Measurements from ENCODE around the gene P2RY14.
"Not testable (repeated sequence)": the region's sequence is repeated elsewhere in the genome, so short reads cannot be mapped to it uniquely, and the experiment has no call there.

Gene P2RY14

DNA sequence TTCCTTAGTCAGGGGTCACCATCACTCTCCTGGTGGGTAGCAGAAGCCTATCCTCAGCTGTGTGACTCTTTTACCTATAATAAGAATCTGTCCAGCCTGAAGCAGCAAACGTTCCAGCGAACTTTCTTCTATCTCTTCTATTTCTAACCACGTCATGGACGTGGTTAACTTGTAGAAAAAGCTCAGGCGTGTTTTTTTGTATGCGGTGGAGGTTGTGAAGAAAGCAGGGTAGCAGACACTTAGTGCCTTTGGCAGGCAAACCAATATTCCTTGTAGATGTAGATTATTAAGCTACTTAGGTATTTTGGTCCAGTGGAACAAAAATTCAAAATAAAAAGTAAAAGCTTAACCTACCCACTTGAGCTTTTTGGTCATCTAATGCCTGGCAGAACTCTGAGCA, 43.5 kb downstream of the P2RY14 start:
- H3K27ac ChIP-seq = no peak overlapping the region
- no peak for TF ChIP-seq ZFX (IDR thresholded peaks at IDR 0.05)
- TF ChIP-seq, protein P1, sequence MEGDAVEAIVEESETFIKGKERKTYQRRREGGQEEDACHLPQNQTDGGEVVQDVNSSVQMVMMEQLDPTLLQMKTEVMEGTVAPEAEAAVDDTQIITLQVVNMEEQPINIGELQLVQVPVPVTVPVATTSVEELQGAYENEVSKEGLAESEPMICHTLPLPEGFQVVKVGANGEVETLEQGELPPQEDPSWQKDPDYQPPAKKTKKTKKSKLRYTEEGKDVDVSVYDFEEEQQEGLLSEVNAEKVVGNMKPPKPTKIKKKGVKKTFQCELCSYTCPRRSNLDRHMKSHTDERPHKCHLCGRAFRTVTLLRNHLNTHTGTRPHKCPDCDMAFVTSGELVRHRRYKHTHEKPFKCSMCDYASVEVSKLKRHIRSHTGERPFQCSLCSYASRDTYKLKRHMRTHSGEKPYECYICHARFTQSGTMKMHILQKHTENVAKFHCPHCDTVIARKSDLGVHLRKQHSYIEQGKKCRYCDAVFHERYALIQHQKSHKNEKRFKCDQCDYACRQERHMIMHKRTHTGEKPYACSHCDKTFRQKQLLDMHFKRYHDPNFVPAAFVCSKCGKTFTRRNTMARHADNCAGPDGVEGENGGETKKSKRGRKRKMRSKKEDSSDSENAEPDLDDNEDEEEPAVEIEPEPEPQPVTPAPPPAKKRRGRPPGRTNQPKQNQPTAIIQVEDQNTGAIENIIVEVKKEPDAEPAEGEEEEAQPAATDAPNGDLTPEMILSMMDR (conservative IDR thresholded peaks at IDR 0.05) = no peak

DNA sequence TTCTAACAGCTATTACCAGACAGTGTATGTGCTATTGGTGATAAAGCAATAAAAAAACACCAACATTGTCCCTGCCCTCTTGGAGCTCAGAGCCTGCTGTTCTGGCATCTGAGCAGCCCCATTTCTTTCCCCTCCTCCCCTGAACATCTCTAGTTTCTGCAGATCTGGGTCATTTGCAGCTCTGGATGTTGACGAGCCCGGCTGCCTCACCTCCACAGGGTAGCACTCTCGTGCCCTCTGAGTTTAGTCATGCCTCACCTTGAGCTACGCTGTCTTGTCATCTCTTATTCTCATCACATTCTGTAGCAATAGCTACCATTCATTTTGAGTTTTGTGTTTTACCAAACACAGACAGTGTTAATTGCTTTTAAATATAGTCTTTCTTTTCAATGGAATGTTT, 45.4 kb downstream of the P2RY14 start:
- TF ChIP-seq, protein P1 (conservative IDR thresholded peaks at IDR 0.05) = no peak
- no peak for TF ChIP-seq ZFX (IDR thresholded peaks at IDR 0.05)
- H3K27ac ChIP-seq = no peak overlapping the region

DNA sequence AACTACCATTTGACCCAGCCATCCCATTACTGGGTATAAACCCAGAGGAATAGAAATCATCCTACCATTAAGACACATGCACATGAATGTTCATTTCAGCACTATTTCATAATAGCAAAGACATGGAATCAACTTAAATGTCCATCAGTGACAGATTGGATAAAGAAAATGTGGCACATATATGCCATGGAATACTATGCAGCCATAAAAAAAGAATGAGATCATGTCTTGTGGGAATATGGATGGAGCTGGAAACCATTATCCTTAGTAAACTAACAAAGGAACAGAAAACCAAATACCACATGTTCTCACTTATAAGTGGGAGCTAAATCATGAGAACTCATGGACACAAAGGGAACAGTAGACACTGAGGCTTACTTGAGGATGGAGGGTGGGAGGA, 45.9 kb downstream of the P2RY14 start:
- not testable (repeated sequence) for H3K27ac ChIP-seq

DNA sequence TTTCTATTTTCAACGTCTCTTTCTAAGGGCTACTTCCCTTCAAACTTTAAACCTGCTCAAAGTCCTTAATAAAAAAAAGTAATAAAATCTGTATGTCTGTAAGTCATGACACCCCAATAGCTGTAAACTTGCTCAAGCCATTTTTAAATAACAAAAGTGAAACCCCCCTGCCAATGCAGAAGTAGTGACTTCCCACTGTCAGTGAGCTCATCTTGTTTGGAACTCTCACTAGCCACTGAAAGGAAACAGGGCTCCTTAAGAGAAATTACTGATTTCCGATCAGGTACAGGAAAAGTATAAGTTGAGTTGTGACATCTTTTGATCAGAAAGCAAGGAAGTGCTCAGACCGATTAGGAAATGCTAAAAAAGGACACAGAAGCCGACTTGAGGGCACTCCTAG, 47.7 kb downstream of the P2RY14 start:
- H3K27ac ChIP-seq = no peak overlapping the region
- TF ChIP-seq ZFX (IDR thresholded peaks at IDR 0.05) = no peak
- TF ChIP-seq, protein P1 (conservative IDR thresholded peaks at IDR 0.05) = no peak

DNA sequence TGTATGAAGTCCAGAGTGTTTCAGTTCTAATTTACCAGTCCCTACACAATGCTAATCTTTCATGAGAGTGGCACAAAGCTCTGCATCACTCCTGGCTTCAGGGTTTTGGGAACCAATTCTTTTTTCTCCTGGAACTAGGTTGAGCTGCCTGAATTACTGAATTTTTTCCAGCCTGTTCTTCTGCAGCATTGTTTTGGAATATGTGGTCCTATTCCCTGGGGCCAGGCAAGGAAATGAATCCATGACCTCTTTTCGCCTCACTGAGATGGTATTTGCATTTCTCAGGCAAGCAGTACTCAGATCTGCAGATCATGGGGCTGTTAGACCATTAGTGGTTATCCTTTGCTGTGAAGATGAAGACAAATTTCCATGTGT, 49.7 kb downstream of the P2RY14 start:
- TF ChIP-seq ZFX (IDR thresholded peaks at IDR 0.05) = no peak
- TF ChIP-seq, protein P1 (conservative IDR thresholded peaks at IDR 0.05) = no peak
- no peak overlapping the region for H3K27ac ChIP-seq

DNA sequence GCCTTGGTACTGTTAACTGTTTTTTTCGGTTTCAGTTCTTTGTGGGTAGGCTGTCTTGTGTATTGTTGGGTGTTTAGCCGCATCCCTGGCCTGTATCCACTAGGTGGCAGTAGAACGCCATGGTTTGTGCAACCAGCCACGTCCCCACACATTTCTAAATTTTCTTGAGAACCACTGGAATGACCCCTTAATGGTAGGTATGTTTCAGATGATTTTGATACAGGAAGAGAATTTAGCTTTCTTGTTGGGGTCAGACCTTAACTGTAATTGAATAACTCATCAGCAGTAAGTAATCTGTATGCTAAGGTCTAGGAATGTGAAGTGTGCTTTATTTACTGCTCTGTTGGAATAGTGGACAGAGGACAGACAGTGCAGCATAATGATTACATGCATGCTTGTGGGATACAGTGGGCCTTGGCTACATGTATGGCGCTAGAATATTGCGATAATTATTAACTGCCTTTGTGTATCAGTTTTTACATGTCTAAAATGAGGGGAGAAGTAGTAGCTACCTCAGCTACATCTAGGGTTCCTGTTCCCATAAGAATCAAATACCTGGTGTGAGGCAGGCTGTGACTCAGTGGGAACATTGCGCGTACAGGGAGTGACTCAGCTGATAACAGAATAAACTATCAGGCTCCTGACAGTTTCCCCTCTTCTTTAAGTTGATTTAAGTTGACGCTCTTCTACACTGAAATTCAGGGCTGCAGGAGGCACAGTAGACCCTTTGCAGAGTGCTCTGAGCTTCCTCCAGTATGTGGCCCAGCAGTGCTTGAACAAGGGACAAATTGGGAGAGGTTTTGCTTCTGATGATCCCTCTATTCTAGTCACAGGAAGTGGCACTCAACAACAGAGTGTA, 50.3 kb downstream of the P2RY14 start:
- no peak overlapping the region for H3K27ac ChIP-seq
- TF ChIP-seq ZFX (IDR thresholded peaks at IDR 0.05) = no peak
- TF ChIP-seq, protein P1 (conservative IDR thresholded peaks at IDR 0.05) = peak; percentile 98

DNA sequence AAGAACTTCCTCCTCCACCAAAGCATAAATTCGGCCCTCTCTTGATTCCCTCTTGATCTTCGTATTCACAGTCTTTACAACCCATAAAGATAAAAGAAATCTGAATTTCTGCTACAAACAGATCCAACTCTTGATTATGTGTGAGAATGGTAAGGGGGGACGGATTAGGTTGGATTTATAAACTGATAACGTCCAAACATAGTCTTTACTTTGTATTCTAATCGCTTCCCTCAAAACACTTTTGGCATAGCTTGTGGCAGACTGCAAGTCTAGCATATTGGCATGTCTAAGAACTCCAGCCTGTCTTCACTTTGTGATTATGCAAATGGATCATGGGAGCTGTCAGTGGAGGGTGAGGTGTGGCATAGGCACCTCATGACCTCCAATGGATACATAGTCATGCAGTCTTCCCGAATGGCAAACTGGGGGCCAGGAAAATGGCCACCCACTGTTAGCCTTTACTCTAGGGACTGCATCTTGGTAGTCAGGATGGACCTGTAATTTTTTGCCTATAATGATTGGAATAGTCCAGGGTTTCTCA, 51.0 kb downstream of the P2RY14 start:
- H3K27ac ChIP-seq = no peak overlapping the region
- no peak for TF ChIP-seq ZFX (IDR thresholded peaks at IDR 0.05)
- TF ChIP-seq, protein P1 (conservative IDR thresholded peaks at IDR 0.05) = no peak

DNA sequence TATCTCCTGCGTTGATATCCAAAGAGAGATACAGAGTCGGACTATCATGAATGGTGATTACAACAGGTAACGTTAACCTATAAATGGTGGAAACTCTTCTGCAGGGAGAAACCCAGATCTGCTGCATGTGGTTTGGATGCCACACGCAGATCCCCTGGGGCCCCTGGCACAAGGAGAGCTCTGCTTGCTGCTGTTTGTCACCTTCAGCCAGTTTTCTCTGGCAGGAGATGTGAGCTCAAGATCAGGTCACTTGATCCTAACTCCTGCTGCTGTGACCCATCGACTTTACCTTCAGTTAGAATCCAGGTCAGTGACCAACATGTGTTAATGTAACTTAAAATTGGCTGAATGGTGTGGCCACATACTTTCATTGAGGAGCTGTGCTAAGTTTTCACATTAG, 51.5 kb downstream of the P2RY14 start:
- H3K27ac ChIP-seq = no peak overlapping the region
- TF ChIP-seq ZFX (IDR thresholded peaks at IDR 0.05) = no peak
- TF ChIP-seq, protein P1 (conservative IDR thresholded peaks at IDR 0.05) = no peak

Measured in C4-2B (cell line).